ENCODE data around the gene BRD4.
A peak's percentile ranks its signal among the peaks of the same experiment; 100 is the strongest.

- TF ChIP-seq, protein P1, sequence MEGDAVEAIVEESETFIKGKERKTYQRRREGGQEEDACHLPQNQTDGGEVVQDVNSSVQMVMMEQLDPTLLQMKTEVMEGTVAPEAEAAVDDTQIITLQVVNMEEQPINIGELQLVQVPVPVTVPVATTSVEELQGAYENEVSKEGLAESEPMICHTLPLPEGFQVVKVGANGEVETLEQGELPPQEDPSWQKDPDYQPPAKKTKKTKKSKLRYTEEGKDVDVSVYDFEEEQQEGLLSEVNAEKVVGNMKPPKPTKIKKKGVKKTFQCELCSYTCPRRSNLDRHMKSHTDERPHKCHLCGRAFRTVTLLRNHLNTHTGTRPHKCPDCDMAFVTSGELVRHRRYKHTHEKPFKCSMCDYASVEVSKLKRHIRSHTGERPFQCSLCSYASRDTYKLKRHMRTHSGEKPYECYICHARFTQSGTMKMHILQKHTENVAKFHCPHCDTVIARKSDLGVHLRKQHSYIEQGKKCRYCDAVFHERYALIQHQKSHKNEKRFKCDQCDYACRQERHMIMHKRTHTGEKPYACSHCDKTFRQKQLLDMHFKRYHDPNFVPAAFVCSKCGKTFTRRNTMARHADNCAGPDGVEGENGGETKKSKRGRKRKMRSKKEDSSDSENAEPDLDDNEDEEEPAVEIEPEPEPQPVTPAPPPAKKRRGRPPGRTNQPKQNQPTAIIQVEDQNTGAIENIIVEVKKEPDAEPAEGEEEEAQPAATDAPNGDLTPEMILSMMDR (conservative IDR thresholded peaks at IDR 0.05; ENCODE audit: low read depth in 2 of 2), result peak in 1 of 2 experiments; percentile 8; a peak in 1 of 4 replicates
- no peak for TF ChIP-seq REST (IDR thresholded peaks at IDR 0.05; ENCODE audit: unreplicated experiment)
- TF ChIP-seq POLR2AphosphoS5 (IDR thresholded peaks at IDR 0.05; ENCODE audit: low read depth), result no peak
Measured at GRCh38 chr19:15236886-15237285, 95.5 kb downstream of the BRD4 start.
